Measurements from ENCODE around the gene KIF21A.

KIF21A gene

DNA sequence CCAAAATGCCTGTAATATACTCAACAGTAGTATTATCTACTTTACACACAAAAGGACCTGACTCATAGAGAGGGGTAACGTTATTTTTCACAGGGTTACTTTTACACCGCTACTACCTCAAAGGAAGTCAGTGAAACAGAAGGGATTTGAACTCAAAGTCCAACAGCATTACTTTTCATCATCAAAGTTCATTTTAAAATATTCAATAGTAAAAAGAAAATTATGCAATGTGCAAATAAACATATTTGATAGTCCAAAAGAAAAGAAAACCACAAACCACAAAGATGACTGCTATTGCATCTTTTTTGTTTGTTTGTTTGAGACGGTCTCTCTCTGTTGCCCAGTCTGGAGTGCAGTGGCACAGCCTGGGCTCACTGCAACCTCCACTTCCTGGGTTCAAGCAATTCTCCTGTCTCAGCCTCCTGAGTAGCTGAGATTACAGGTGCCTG, 15.5 kb downstream of the KIF21A start:
- Histone ChIP-seq H3K27me3 (no peaks in the 10 kb centered on the region), H3K9me3 (no peaks in the 10 kb centered on the region), H3K4me1 (peaks cover 15% of the 10 kb centered on the region), H3K4me3 (ENCODE audit: low read depth, low read length) (no peak overlapping the region), H3K36me3 (peaks cover 50% of the 10 kb centered on the region)
- TF ChIP-seq, protein P1, sequence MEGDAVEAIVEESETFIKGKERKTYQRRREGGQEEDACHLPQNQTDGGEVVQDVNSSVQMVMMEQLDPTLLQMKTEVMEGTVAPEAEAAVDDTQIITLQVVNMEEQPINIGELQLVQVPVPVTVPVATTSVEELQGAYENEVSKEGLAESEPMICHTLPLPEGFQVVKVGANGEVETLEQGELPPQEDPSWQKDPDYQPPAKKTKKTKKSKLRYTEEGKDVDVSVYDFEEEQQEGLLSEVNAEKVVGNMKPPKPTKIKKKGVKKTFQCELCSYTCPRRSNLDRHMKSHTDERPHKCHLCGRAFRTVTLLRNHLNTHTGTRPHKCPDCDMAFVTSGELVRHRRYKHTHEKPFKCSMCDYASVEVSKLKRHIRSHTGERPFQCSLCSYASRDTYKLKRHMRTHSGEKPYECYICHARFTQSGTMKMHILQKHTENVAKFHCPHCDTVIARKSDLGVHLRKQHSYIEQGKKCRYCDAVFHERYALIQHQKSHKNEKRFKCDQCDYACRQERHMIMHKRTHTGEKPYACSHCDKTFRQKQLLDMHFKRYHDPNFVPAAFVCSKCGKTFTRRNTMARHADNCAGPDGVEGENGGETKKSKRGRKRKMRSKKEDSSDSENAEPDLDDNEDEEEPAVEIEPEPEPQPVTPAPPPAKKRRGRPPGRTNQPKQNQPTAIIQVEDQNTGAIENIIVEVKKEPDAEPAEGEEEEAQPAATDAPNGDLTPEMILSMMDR (IDR thresholded peaks at IDR 0.05; ENCODE audit: low read depth, low read length): no peak
- no peak for DNase-seq

DNA sequence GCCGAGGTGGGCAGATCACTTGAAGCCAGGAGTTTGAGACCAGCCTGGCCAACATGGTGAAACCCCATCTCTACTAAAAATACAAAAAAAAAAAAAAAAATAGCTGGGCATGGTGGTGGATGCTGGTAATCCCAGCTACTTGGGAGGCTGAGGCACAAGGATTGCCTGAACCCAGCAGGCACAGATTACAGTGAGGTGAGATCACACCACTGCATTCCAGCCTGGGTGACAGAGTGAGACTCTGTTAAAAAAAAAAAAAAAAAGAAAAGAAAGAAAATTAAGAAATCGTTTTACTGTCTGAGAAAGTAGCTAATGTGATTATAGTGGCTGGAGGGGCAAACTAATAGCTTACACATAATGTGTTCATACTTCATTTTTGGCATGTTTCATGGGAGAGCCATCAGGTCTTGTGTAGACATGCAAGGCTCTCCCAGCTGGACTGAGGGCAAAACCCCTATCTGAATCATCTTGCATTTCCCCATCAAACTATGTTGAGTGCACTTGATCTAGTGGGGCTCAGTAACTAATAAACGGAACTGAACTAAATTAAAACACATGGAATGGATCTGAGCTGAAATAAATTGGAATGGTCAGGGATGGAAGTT, 16.2 kb downstream of the KIF21A start:
- no peaks in the 10 kb centered on the region for H3K27me3 ChIP-seq
- no peak for DNase-seq
- no peaks in the 10 kb centered on the region for H3K9me3 ChIP-seq
- peaks cover 10% of the 10 kb centered on the region for H3K4me1 ChIP-seq
- H3K4me3 ChIP-seq (ENCODE audit: low read depth, low read length): no peak overlapping the region
- TF ChIP-seq, protein P1 (IDR thresholded peaks at IDR 0.05; ENCODE audit: low read depth, low read length): no peak
- H3K36me3 ChIP-seq: peaks cover 44% of the 10 kb centered on the region

DNA sequence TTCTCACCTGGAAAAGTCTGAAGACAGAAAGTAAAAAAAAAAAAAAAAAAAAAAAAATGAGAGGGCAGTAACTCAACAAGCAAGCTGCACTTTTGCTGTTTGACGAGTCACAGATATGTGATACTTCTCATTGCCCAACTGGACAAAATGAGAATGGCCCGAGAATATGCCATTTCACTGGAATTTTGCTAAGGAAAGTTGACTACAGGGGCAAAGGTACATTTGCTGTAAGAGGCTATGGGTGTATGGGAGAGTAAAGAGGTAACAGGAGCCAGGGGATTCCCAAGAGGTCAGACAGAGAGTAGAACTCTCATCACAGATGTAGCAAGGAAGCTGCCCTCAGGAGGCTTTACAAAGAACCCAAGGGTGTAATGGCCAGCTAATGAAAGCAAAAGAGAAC, 22.9 kb downstream of the KIF21A start:
- Histone ChIP-seq H3K4me3 (ENCODE audit: low read depth, low read length) (no peak overlapping the region), H3K4me1 (peaks cover 24% of the 10 kb centered on the region), H3K36me3 (peaks cover 43% of the 10 kb centered on the region), H3K27me3 (no peaks in the 10 kb centered on the region), H3K9me3 (no peaks in the 10 kb centered on the region)
- TF ChIP-seq, protein P1 (IDR thresholded peaks at IDR 0.05; ENCODE audit: low read depth, low read length): no peak
- DNase-seq: no peak

DNA sequence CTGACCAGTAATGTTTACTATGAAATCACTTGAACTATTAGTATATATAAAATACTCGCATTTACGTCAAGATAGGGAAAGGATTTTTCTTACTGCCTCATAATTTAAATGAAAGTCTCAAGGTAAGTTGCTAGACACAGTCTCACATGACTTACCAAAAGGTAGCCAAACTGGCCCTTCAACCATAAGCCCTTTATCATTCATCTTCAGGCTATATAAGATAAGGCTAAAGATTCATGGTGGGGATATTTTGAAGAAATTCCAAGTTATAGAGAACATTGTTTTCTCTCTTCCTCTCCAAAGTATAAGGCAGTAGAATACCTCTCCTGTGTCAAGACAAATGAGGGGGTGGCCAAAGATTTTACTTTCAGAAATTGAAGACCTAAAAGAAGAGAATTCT, 23.4 kb downstream of the KIF21A start:
- no peak for DNase-seq

DNA sequence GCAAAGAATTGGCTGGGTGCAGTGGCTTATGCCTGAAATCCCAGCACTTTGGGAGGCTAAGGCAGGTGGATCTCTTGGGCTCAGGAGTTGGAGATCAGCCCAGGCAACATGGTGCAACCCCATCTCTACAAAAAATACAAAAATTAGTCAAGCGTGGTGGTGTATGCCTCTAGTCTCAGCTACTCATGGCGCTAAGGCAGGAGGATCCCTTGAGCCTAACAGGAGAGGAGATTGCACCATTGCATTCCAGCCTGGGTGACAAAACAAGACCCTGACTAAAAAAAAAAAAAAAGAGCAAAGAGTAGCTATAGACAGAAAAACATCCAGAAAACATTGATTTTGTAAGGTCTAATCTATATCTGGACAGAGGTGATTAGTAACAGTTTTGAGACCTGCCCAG, 25.0 kb downstream of the KIF21A start:
- no peak for DNase-seq
- TF ChIP-seq, protein P1 (IDR thresholded peaks at IDR 0.05; ENCODE audit: low read depth, low read length): no peak
- Histone ChIP-seq H3K4me3 (ENCODE audit: low read depth, low read length) (no peak overlapping the region), H3K27me3 (no peaks in the 10 kb centered on the region), H3K4me1 (peaks cover 34% of the 10 kb centered on the region), H3K9me3 (no peaks in the 10 kb centered on the region), H3K36me3 (peaks cover 37% of the 10 kb centered on the region)

More for the DNA sequence above, 23.4 kb downstream of the KIF21A start:
- peaks cover 38% of the 10 kb centered on the region for H3K36me3 ChIP-seq
- H3K9me3 ChIP-seq: no peaks in the 10 kb centered on the region
- no peak overlapping the region for H3K4me3 ChIP-seq (ENCODE audit: low read depth, low read length)
- no peaks in the 10 kb centered on the region for H3K27me3 ChIP-seq
- H3K4me1 ChIP-seq: peaks cover 24% of the 10 kb centered on the region
- TF ChIP-seq, protein P1 (IDR thresholded peaks at IDR 0.05; ENCODE audit: low read depth, low read length): no peak
